Right lobe of liver (tissue), 4 donors: ENCODE data around the gene SPOCD1.

ENCODE experiments used
- CTCF ChIP-seq, 4 donors: fragments of 200-600 bp in 3 of 4; fragments of 450-650 bp in 1 of 4; IDR thresholded peaks; one replicate each; pipeline versions ENCODE4 v1.5.1 to v1.8.0; 2016 to 2022; ENCODE audit warnings: antibody characterized with exemption in 4 of 4, mild to moderate bottlenecking in 2 of 4
- POLR2A ChIP-seq: fragments of 450-650 bp; IDR thresholded peaks from one replicate; pipeline ENCODE4 v1.6.1; 2017; ENCODE audit warnings: antibody characterized with exemption, mild to moderate bottlenecking
- donor health status: DM: no; HTN: no; CAD: no.
- donor health status: DM: no; HTN: no; CAD: no.
- donor health status: DM: no; HTN: yes; CAD: no.

GRCh38 chr1:31756578-31756977, 59.2 kb downstream of the SPOCD1 start:
- TF ChIP-seq POLR2A, result no peak
- TF ChIP-seq CTCF (IDR thresholded peaks at IDR 0.05), result no peak
